ENCODE data around the gene VWA5B1.

Gene VWA5B1

DNA sequence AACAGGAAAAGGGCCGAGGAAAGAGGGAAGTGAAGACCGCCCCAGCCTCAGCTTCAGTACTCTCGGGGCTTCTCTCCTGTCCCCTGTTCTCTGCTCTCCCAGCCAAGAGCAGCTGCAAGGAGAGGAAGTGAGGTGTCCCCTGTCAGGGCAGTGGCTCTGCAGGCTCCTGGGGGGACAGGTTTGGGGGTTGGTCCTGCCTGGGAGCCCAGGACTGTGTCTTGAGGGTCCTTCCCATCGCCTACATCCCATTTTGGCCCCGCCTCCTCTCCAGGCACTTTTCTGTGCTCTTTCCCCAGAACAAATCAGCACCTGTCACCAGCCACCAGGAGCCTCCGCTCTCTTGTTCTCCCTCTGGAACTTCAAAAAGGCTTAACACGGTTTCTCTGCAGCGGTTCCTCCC, 82.6 kb downstream of the VWA5B1 start:
- H3K9me3 Mint-ChIP-seq, result no peaks in the 10 kb centered on the region
- H3K27me3 Mint-ChIP-seq, result peaks cover 66% of the 10 kb centered on the region

GRCh38 chr1:20373764-20374163, 83.1 kb downstream of the VWA5B1 start:
- Mint-ChIP-seq H3K4me3 (no peak overlapping the region), H3K27ac (no peak overlapping the region), H3K9me3 (no peaks in the 10 kb centered on the region), H3K4me1 (peaks cover 9% of the 10 kb centered on the region), H3K27me3 (peaks cover 66% of the 10 kb centered on the region)
- ATAC-seq (no peak), DNase-seq (no peak)

More for the DNA sequence above, 82.6 kb downstream of the VWA5B1 start:
- ATAC-seq, result no peak
- no peak overlapping the region for H3K4me3 Mint-ChIP-seq
- no peak overlapping the region for H3K27ac Mint-ChIP-seq
- H3K4me1 Mint-ChIP-seq, result peaks cover 9% of the 10 kb centered on the region
- no peak for DNase-seq

DNA sequence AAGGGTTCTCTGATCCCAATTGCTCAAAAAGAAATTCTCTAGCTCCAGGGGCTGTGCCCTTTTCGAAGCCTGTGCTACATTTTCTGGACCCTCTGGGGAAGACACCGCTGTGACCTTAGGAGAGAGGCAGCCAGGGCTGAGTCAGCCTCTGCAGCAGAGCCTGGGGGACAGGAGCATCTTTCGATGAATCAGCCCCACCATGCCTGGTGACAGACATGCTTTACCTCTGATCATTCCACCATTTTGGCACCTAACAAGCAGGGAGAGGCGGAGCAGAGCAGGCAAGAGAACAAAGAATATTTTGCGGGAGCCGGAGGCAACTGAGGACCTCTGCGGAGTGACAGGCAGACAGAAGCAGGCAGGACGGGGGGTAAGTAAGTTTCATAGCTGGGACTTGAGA, 84.9 kb downstream of the VWA5B1 start:
- H3K4me3 Mint-ChIP-seq, result no peak overlapping the region

DNA sequence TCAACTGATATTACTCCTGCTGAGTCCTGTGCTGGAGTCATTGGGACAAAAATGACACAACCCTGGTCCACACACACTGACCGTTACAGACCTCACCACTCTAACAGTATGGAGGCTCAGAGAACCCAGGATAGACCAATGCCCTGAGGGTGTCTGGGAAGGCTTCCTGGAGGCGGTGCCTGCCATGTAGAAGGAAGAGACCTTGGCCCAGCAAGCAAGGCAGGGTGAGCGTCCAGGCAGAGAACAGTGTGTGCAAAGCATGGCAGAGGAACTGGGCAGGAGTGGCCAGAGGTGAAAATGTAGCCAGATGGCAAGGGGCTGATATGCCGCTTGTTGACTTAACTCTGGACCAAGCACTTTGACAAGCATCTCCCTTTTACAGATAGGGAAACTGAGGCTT, 85.5 kb downstream of the VWA5B1 start:
- H3K27ac Mint-ChIP-seq, result no peak overlapping the region
- ATAC-seq (no peak), DNase-seq (no peak)
- H3K27me3 Mint-ChIP-seq, result peaks cover 77% of the 10 kb centered on the region
- peaks cover 17% of the 10 kb centered on the region for H3K4me1 Mint-ChIP-seq
- H3K4me3 Mint-ChIP-seq, result no peak overlapping the region
- no peaks in the 10 kb centered on the region for H3K9me3 Mint-ChIP-seq

More for the DNA sequence above, 84.9 kb downstream of the VWA5B1 start:
- H3K27ac Mint-ChIP-seq, result no peak overlapping the region
- H3K27me3 Mint-ChIP-seq, result peaks cover 73% of the 10 kb centered on the region
- DNase-seq (no peak), ATAC-seq (no peak)
- no peaks in the 10 kb centered on the region for H3K9me3 Mint-ChIP-seq
- H3K4me1 Mint-ChIP-seq, result peaks cover 13% of the 10 kb centered on the region

DNA sequence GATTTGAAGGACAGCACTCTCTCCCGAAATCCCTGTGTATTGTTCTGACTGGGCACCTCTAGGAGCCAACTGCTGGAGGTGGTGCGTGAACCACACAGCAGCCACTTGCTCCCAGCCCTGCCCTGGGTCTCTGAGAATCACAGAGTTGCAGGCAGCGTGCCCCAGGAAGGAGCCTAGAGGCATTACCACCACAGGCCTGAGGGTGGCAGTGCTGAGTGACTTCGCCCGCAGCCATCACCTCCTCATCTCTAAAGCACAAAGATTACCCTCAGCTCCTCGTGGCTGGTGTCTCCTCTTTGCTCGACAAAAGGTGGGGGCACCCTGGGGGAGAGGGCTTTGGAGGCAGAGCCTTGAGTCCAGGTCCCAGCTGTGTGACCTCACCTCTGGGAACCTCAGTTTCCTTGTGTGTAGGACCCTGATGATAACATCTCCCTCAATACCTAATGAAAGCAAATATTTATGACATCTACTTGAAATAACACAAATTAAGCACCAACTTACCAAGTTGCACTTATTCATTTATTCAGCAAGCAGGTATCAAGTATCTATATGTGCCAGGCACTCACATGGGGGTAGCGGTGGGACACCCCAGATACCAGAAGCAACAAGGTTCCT, 86.3 kb downstream of the VWA5B1 start:
- peaks cover 0 to 1% of the 10 kb centered on the region in 2 donors for H3K9me3 Mint-ChIP-seq
- ATAC-seq (peak; percentile 81), DNase-seq (peak; percentile 61 to 62)
- H3K27me3 Mint-ChIP-seq, result peaks cover 69% of the 10 kb centered on the region
- H3K27ac Mint-ChIP-seq, result no peak overlapping the region
- no peak overlapping the region for H3K4me3 Mint-ChIP-seq
- H3K4me1 Mint-ChIP-seq, result peaks cover 11% of the 10 kb centered on the region

DNA sequence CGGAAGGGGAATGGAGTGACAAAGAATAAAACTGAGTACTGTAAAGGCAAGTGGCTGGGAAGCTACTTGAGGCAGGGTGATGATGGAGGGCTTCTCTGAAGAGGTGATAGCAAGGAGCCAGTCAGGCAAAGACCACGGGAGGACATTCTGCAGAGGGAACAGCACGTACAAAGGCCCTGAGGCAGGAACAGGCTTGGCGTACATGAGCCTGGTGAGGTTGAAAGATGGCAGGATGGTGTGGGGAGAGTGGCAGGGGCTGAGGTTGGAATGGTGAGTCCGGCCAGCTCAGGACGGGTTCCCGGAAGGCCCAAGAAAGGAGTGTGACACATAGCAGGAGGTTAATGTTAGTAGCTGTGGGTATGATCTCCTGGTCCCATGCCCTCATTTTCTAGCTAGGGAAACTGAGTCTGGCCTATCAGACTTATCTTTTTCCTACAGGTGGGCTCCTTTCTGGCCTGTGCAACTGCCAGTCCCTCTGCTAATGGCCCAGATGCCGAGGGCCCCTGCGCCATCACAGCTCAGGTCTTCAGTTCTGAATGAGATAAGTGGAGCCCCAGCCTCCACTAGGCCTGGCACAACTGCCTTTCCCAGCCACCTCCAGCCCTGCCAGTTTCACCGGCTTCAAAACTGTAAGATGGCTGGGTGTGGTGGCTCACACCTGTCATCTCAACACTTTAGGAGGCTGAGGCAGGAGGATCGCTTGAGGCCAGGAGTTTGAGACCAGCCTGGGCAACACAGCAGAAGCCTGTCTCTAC, 87.0 kb downstream of the VWA5B1 start:
- Mint-ChIP-seq H3K9me3 (peaks cover 6 to 7% of the 10 kb centered on the region in 2 donors), H3K27me3 (peaks cover 69% of the 10 kb centered on the region), H3K4me3 (no peak overlapping the region), H3K27ac (no peak overlapping the region), H3K4me1 (peaks cover 8% of the 10 kb centered on the region)
- DNase-seq (no peak), ATAC-seq (no peak)

- Mint-ChIP-seq H3K9me3 (peaks cover 6 to 7% of the 10 kb centered on the region in 2 donors), H3K4me1 (peaks cover 8% of the 10 kb centered on the region), H3K27ac (no peak overlapping the region), H3K4me3 (no peak overlapping the region), H3K27me3 (peaks cover 62% of the 10 kb centered on the region)
- DNase-seq (no peak), ATAC-seq (no peak)
These were observed 88.4 kb downstream of the VWA5B1 start for GRCh38 chr1:20379075-20379474.

DNA sequence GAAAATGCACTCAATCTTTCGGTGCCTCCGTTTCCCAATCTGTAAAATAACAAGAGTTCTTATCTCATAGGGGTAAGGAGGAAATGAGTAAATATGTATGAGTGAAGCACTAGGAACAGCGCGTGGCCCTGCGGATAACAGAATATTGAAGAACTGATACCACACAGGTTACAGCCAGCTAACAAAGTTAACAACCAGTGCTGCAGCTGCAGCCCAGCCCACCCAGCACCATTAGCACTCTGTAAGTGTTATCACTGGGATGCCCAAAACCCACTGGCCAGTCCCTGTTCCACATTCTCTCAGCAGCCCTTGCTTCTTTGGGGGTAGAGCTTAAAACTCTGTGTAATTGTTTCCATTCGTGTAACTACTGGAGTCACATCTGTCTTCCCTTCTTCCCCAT, 89.5 kb downstream of the VWA5B1 start:
- H3K27ac Mint-ChIP-seq, result no peak overlapping the region
- peaks cover 6 to 7% of the 10 kb centered on the region in 2 donors for H3K9me3 Mint-ChIP-seq
- peaks cover 72% of the 10 kb centered on the region for H3K27me3 Mint-ChIP-seq
- peaks cover 8% of the 10 kb centered on the region for H3K4me1 Mint-ChIP-seq
- no peak overlapping the region for H3K4me3 Mint-ChIP-seq
- ATAC-seq (peak; percentile 10), DNase-seq (no peak)

- Mint-ChIP-seq H3K27ac (no peak overlapping the region), H3K9me3 (peaks cover 6 to 7% of the 10 kb centered on the region in 2 donors), H3K4me3 (no peak overlapping the region), H3K4me1 (peaks cover 8% of the 10 kb centered on the region), H3K27me3 (peaks cover 72% of the 10 kb centered on the region)
- peak; percentile 76 for ATAC-seq
- no peak for DNase-seq
These were observed 90.0 kb downstream of the VWA5B1 start for GRCh38 chr1:20380616-20381035.

- peaks cover 72% of the 10 kb centered on the region for H3K27me3 Mint-ChIP-seq
- H3K4me1 Mint-ChIP-seq, result peaks cover 8% of the 10 kb centered on the region
- H3K4me3 Mint-ChIP-seq, result no peak overlapping the region
- H3K27ac Mint-ChIP-seq, result no peak overlapping the region
- H3K9me3 Mint-ChIP-seq, result peaks cover 6 to 7% of the 10 kb centered on the region in 2 donors
- no peak for DNase-seq
- no peak for ATAC-seq
These were observed 90.5 kb downstream of the VWA5B1 start for GRCh38 chr1:20381045-20381641.

DNA sequence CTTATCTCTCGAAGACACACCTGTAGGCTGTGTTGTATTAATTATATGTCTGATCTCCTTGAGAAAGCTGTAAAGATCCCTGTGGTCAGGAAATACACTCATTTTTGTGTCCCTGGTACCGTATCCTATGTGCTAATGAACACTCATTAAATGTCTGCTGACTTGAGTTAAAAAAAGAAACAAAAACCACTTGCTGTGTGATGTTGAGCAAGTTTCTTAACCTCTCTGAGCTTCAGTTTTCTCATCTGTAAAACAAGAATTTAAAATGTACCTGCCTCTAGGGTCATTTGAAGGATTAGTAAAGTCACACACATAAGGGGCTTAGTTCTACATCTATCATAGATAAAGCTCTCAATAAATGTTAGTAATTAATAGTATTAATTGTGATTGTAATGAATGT, 91.3 kb downstream of the VWA5B1 start:
- DNase-seq, result no peak
- Mint-ChIP-seq H3K4me1 (peaks cover 8% of the 10 kb centered on the region), H3K27me3 (peaks cover 72% of the 10 kb centered on the region), H3K27ac (no peak overlapping the region), H3K4me3 (no peak overlapping the region), H3K9me3 (peaks cover 6 to 7% of the 10 kb centered on the region in 2 donors)
- ATAC-seq, result no peak

DNA sequence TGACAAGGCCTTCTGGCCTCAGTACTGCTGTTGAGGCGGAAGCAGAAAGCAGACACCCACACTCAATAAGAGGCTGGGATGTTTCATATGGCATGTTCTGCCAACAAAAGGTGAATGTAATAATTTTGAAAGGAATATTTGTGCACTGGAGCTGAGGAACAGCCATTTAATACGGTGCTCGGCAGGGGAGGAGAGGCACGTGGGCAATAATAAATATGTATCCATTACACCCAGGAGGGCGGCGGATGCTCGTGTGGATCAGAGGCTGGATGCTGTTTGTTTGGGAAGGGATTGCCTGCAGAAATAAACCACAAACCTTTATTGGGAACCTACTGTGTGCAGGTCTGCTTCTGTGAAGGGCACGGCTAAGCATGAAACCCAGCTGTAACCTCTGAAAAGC, 92.0 kb downstream of the VWA5B1 start:
- peaks cover 75% of the 10 kb centered on the region for H3K27me3 Mint-ChIP-seq
- no peak overlapping the region for H3K27ac Mint-ChIP-seq
- H3K4me1 Mint-ChIP-seq, result peaks cover 8% of the 10 kb centered on the region
- peaks cover 6 to 7% of the 10 kb centered on the region in 2 donors for H3K9me3 Mint-ChIP-seq
- ATAC-seq (no peak), DNase-seq (no peak)
- no peak overlapping the region for H3K4me3 Mint-ChIP-seq

DNA sequence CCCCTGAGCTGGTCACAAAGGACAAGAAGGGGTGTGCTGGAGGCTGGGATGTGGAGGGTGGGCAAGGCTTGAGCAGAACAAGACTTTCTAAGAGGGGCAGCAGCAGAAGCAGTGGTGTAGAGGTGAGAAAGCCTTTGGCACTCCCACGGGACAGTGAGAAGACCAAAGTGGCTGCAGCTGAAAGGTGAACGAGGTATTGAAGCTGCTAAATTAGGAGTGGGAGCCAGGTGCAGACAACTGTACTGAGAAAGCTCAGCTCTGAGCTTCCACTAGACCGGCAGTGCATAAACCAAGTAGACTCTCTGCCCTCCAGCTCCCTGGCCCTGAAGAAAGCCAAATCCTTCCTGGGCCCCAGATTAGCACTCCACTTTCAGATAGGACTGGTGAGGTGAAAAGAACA, 93.0 kb downstream of the VWA5B1 start:
- Mint-ChIP-seq H3K27me3 (peaks cover 79% of the 10 kb centered on the region), H3K9me3 (peaks cover 6 to 7% of the 10 kb centered on the region in 2 donors), H3K27ac (no peak overlapping the region), H3K4me3 (no peak overlapping the region), H3K4me1 (peaks cover 8% of the 10 kb centered on the region)
- DNase-seq (no peak), ATAC-seq (no peak)

GRCh38 chr1:20385630-20386029, 95.0 kb downstream of the VWA5B1 start:
- ATAC-seq (no peak), DNase-seq (no peak)
- Mint-ChIP-seq H3K9me3 (peaks cover 6 to 7% of the 10 kb centered on the region in 2 donors), H3K27me3 (peaks cover 75% of the 10 kb centered on the region), H3K27ac (no peak overlapping the region), H3K4me1 (peaks cover 4% of the 10 kb centered on the region), H3K4me3 (no peak overlapping the region)

DNA sequence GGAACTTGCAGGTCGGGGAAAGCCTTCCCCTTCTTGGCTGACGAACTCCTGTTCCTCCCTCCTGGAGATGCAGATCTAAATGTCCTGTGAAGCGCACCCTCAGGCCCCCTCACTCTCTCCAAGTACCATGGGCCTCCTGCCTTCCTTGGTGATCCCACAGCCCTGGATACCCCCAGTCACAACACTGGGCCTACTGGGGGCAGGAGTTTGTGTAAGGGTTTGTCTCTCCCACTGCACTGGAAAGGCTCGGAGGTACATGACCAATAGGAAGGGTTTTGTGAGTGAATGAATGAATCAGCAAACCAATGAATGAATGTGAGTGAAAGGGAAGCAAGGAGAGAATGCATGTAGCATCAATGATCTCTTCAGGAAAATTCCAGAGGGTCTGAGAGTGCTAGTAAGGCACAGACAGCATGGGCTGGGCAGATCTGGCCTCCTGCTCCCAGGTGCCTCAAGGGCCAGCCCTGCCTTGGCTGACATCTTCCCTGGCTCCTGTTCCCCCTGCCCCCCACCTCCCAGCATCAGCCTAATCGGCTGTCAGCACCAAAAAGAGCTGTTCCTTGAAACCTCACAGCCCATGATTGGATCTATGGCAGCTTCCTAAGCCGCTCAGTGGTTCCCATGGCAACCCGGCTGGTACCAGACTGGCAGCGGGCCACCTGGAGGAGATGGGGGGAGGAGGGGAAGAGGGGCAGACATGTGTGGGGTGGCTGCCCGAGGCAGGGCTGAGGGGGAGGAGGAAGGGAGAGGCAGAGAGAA, 95.8 kb downstream of the VWA5B1 start:
- Mint-ChIP-seq H3K4me1 (no peaks in the 10 kb centered on the region), H3K9me3 (peaks cover 6 to 7% of the 10 kb centered on the region in 2 donors), H3K4me3 (no peak overlapping the region), H3K27ac (no peak overlapping the region), H3K27me3 (peaks cover 80% of the 10 kb centered on the region)
- DNase-seq (no peak), ATAC-seq (no peak)
